GM19438 (cell line): Measurements from ENCODE around the gene ENDOD1.
"Not testable (repeated sequence)": the region's sequence is repeated elsewhere in the genome, so short reads cannot be mapped to it uniquely, and the experiment has no call there.

Source experiments
- ATAC-seq: cut with Tn5 transposase; IDR thresholded peaks from one replicate; pipeline ENCODE4 v1.9.1; 2021; ENCODE audit warnings: low read depth; ENCODE audit not compliant: unreplicated experiment

ENDOD1 gene

GRCh38 chr11:95101935-95102334 is 12.3 kb downstream of the ENDOD1 start:
- no peak for ATAC-seq

- ATAC-seq, result no peak
Measured at GRCh38 chr11:95102733-95103132, 13.1 kb downstream of the ENDOD1 start.

- ATAC-seq, result no peak
Measured at GRCh38 chr11:95103701-95104100, 14.1 kb downstream of the ENDOD1 start.

GRCh38 chr11:95104121-95104830 is 14.6 kb downstream of the ENDOD1 start:
- no peak for ATAC-seq

- ATAC-seq, result no peak
Measured at GRCh38 chr11:95104856-95105255, 15.2 kb downstream of the ENDOD1 start.

- no peak for ATAC-seq
Measured at GRCh38 chr11:95108159-95108611, 18.5 kb downstream of the ENDOD1 start.

GRCh38 chr11:95108671-95109551 is 19.3 kb downstream of the ENDOD1 start:
- ATAC-seq, result no peak

GRCh38 chr11:95111471-95111870 is 21.8 kb downstream of the ENDOD1 start:
- ATAC-seq, result not testable (repeated sequence)

- ATAC-seq, result no peak
Measured at GRCh38 chr11:95111923-95112540, 22.4 kb downstream of the ENDOD1 start.

- no peak for ATAC-seq
Measured at GRCh38 chr11:95115597-95115996, 26.0 kb downstream of the ENDOD1 start.

- ATAC-seq, result no peak
Measured at GRCh38 chr11:95119361-95120060, 29.9 kb downstream of the ENDOD1 start.

GRCh38 chr11:95121698-95122097 is 32.1 kb downstream of the ENDOD1 start:
- no peak for ATAC-seq

GRCh38 chr11:95123556-95123955 is 33.9 kb downstream of the ENDOD1 start:
- no peak for ATAC-seq

- no peak for ATAC-seq
Measured at GRCh38 chr11:95128602-95129001, 39.0 kb downstream of the ENDOD1 start.

GRCh38 chr11:95132956-95133355 is 43.3 kb downstream of the ENDOD1 start:
- no peak for ATAC-seq

- no peak for ATAC-seq
Measured at GRCh38 chr11:95134491-95134890, 44.8 kb downstream of the ENDOD1 start.

GRCh38 chr11:95135155-95135554 is 45.5 kb downstream of the ENDOD1 start:
- ATAC-seq, result no peak

- no peak for ATAC-seq
Measured at GRCh38 chr11:95135880-95136279, 46.2 kb downstream of the ENDOD1 start.

- ATAC-seq, result not testable (repeated sequence)
Measured at GRCh38 chr11:95136747-95137146, 47.1 kb downstream of the ENDOD1 start.

GRCh38 chr11:95137299-95137698 is 47.7 kb downstream of the ENDOD1 start:
- no peak for ATAC-seq

GRCh38 chr11:95138448-95138847 is 48.8 kb downstream of the ENDOD1 start:
- ATAC-seq, result peak; percentile 84
